HG02763 (cell line): ENCODE data around the gene BAHCC1.

Experiments used
- ATAC-seq: cut with Tn5 transposase; IDR thresholded peaks from one replicate; pipeline ENCODE4 v1.9.1; 2021; ENCODE audit warnings: mild to moderate bottlenecking, moderate library complexity; ENCODE audit not compliant: unreplicated experiment

BAHCC1 gene

GRCh38 chr17:81489998-81490992 is 95.0 kb downstream of the BAHCC1 start:
- ATAC-seq = no peak

GRCh38 chr17:81491181-81491581 is 95.9 kb downstream of the BAHCC1 start:
- ATAC-seq = no peak

GRCh38 chr17:81491761-81492160 is 96.5 kb downstream of the BAHCC1 start:
- no peak for ATAC-seq

- no peak for ATAC-seq
These were observed 96.9 kb downstream of the BAHCC1 start for GRCh38 chr17:81492202-81492601.

DNA sequence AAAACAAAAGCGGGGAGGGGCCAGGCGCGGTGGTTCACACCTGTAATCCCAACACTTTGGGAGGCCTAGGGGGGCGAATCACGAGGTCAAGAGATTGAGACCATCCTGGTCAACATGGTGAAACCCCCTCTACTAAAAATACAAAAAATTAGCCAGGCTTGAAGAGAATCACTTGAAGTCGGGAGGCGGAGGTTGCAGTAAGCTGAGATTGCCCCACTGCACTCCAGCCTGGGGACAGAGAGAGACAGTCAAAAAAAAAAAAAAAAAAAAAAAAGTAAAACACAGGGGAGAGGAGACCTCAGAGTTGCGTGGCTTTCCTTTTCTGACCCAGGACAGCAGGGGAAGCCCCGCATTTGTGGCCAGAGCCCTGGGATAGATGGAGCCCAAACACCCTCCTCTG is 97.4 kb downstream of the BAHCC1 start:
- ATAC-seq = no peak

- ATAC-seq = no peak
These were observed 98.2 kb downstream of the BAHCC1 start for GRCh38 chr17:81493198-81494038.

GRCh38 chr17:81494626-81495377 is 99.5 kb downstream of the BAHCC1 start:
- no peak for ATAC-seq

GRCh38 chr17:81498953-81499600 is 103.8 kb downstream of the BAHCC1 start:
- ATAC-seq = no peak

GRCh38 chr17:81499601-81499970 is 104.3 kb downstream of the BAHCC1 start:
- ATAC-seq = no peak

DNA sequence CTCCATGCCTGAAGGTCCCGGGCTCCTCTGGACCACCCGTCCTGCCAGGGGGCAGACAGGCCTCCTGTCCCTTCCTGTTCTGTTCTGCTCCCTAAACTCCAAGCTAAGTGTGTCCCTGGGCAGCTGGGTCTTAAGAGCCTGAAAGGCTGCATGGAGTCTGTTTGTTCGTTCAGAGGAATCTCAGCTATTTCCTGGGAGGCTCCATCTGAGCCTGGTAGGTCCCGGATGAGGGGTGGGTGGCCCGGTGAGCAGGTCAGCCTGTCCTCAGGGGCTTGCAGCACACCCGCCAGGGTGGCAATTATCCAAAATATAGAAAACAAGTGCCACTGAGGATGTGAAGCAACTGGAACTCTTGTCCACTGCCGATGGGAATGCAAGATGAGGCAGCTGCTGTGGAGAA is 104.8 kb downstream of the BAHCC1 start:
- no peak for ATAC-seq

- ATAC-seq = no peak
These were observed 107.3 kb downstream of the BAHCC1 start for GRCh38 chr17:81502471-81503017.

- ATAC-seq = no peak
These were observed 108.4 kb downstream of the BAHCC1 start for GRCh38 chr17:81503619-81504018.

GRCh38 chr17:81508639-81509206 is 113.5 kb downstream of the BAHCC1 start:
- no peak for ATAC-seq

DNA sequence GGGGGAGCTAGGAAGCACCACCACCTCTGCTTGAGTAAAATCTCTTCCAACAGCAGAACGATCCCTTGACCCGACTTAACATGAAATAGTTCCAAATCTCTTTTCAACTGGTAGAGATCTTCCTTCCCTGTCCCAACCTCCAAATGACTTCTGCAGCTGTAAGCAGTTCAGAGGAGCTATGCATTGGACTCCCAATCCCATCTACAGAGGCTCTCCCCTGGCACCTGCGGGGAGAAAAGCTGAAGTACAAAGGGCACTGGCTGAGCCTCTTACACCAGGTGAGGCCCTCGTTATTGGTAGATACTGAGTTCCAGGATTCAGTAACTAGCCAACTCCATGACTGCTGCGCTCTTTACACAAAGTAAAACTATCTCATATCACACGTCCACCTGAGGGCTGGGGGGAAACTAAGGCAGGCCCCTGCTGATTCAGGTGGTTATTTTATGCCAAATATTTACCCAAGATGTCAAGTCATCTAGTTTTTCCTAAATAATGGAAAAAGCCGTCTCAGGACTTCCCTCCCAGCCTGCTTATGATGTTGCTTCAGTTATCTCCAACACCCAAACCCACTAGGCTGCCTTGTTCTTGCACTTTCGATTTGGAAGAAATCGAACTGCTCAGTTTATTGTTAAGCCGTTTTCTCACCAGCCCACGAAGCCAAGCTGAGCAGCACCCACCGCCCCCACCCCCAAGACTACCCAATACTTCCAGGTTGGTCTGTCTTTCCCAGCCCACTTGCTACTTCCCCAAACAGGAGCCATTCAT is 114.1 kb downstream of the BAHCC1 start:
- no peak for ATAC-seq

- no peak for ATAC-seq
These were observed 114.9 kb downstream of the BAHCC1 start for GRCh38 chr17:81509972-81510784.

- ATAC-seq = no peak
These were observed 115.7 kb downstream of the BAHCC1 start for GRCh38 chr17:81510785-81511553.

DNA sequence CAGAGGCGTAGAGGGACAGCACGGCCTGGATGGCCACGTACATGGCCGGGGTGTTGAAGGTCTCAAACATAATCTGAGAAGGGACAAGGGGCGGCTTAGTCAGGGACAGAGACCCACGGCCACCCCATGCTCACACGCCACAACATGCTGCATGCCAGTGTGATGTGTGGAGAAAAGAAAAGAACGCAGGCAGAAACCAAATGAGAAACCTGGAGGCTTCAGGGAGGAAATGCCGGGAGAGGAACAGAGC is 116.2 kb downstream of the BAHCC1 start:
- no peak for ATAC-seq
